Measurements from ENCODE around the gene PHAX.
"Not testable (repeated sequence)": the region's sequence is repeated elsewhere in the genome, so short reads cannot be mapped to it uniquely, and the experiment has no call there.

PHAX gene

GRCh38 chr5:126600631-126601511 is at the start of gene PHAX:
TSS of gene PHAX (plus strand) at chr5:126600947. CDS start at chr5:126600963, 16 bp downstream.
- peak within 1 kb of the TSS; percentile 93 for H3K4me3 ChIP-seq (ENCODE audit: low read length)
- DNase-seq (ENCODE audit: low read depth) = peak; percentile 27
- TF ChIP-seq CTCF (conservative IDR thresholded peaks at IDR 0.05; ENCODE audit: low read depth, low read length) = peak; percentile 72

- TF ChIP-seq CTCF (conservative IDR thresholded peaks at IDR 0.05; ENCODE audit: low read depth, low read length) = no peak
- H3K4me3 ChIP-seq (ENCODE audit: low read length) = no peak overlapping the region
- no peak for DNase-seq (ENCODE audit: low read depth)
Observed at GRCh38 chr5:126552614-126553013, 48.1 kb upstream of the PHAX start.

GRCh38 chr5:126555101-126555500 is 45.6 kb upstream of the PHAX start:
- not testable (repeated sequence) for H3K4me3 ChIP-seq (ENCODE audit: low read length); DNase-seq (ENCODE audit: low read depth)

GRCh38 chr5:126561908-126562307 is 38.8 kb upstream of the PHAX start:
- no peak for DNase-seq (ENCODE audit: low read depth)
- H3K4me3 ChIP-seq (ENCODE audit: low read length) = no peak overlapping the region
- no peak for TF ChIP-seq CTCF (conservative IDR thresholded peaks at IDR 0.05; ENCODE audit: low read depth, low read length)

- no peak for TF ChIP-seq CTCF (conservative IDR thresholded peaks at IDR 0.05; ENCODE audit: low read depth, low read length)
- H3K4me3 ChIP-seq (ENCODE audit: low read length) = no peak overlapping the region
- DNase-seq (ENCODE audit: low read depth) = no peak
Observed at GRCh38 chr5:126562823-126563222, 37.9 kb upstream of the PHAX start.

GRCh38 chr5:126568206-126568755 is 32.5 kb upstream of the PHAX start:
- no peak for DNase-seq (ENCODE audit: low read depth)
- H3K4me3 ChIP-seq (ENCODE audit: low read length) = no peak overlapping the region
- TF ChIP-seq CTCF (conservative IDR thresholded peaks at IDR 0.05; ENCODE audit: low read depth, low read length) = no peak

GRCh38 chr5:126575644-126576043 is 25.1 kb upstream of the PHAX start:
- no peak for DNase-seq (ENCODE audit: low read depth)
- no peak for TF ChIP-seq CTCF (conservative IDR thresholded peaks at IDR 0.05; ENCODE audit: low read depth, low read length)
- no peak overlapping the region for H3K4me3 ChIP-seq (ENCODE audit: low read length)
